SK-N-SH (cell line): ENCODE results near the gene PPP1R27. TPM values are rescaled to one million over a fixed set of nuclear protein-coding genes. Genes with fewer than 3 reads are reported as not detected.

Experiments used
- CTCF ChIA-PET: fragments of 300-600, 350-600 bp; formaldehyde crosslinking; extraction: SDS; loops from one replicate; lab custom pipeline; 2021; lab: Yijun Ruan, JAX
- POLR2A ChIA-PET: fragments of 350-600 bp; sonication (Branson Sonifier 250); formaldehyde crosslinking; extraction: SDS; loops from one replicate; lab custom pipeline; 2020; ENCODE audit warnings: antibody characterized with exemption, inconsistent platforms; lab: Yijun Ruan, JAX
- DNase-seq: peaks from one replicate; pipeline ENCODE4 v3.0.0; 2012
- H2AFZ ChIP-seq: fragments of 200-600 bp; sonication (generic); 2 replicates; pipeline ENCODE4 v1.8.1; 2016; ENCODE audit warnings: antibody characterized with exemption, mild to moderate bottlenecking, low read depth
- H3F3A ChIP-seq: fragments of 200-600 bp; sonication (generic); replicated peaks from 2 replicates; pipeline ENCODE3; 2016; ENCODE audit warnings: antibody characterized with exemption, mild to moderate bottlenecking; ENCODE audit not compliant: insufficient read depth
- H3K27ac ChIP-seq, 2 experiments: fragments of 200-500 bp in 1 of 2; fragments of 200-600 bp in 1 of 2; sonication (Bioruptor generic) in 1 of 2; sonication (generic), shearing (Covaris generic) in 1 of 2; 2 replicates each; pipeline versions ENCODE4 v1.5.1 to v1.6.1; 2014 to 2016; ENCODE audit warnings: low read depth in 2 of 2, inconsistent platforms in 1 of 2, low read length in 1 of 2, mild to moderate bottlenecking in 1 of 2, mixed read lengths in 1 of 2
- H3K27me3 ChIP-seq: fragments of 200-600 bp; sonication (generic), shearing (Covaris generic); 2 replicates; pipeline ENCODE4 v1.6.1; 2016; ENCODE audit warnings: mixed run types; ENCODE audit not compliant: insufficient read depth
- H3K36me3 ChIP-seq, 2 experiments: fragments of 200-500 bp in 1 of 2; fragments of 200-600 bp in 1 of 2; sonication (Bioruptor generic) in 1 of 2; sonication (generic) in 1 of 2; replicated peaks in 1 of 2; 2 replicates each; pipeline versions ENCODE3 to v1.5.1; 2014 to 2016; ENCODE audit warnings: low read length in 1 of 2, mild to moderate bottlenecking in 1 of 2; ENCODE audit not compliant: insufficient read depth in 2 of 2, control insufficient read depth in 1 of 2
- H3K4me1 ChIP-seq, 2 experiments: fragments of 200-500 bp in 1 of 2; fragments of 200-600 bp in 1 of 2; sonication (Bioruptor generic) in 1 of 2; sonication (generic), shearing (Covaris generic) in 1 of 2; 2 replicates each; pipeline versions ENCODE4 v1.5.1 to v1.6.1; 2014 to 2016; ENCODE audit warnings: low read depth in 1 of 2, low read length in 1 of 2, mixed run types in 1 of 2; ENCODE audit not compliant: insufficient read depth in 2 of 2, control insufficient read depth in 1 of 2
- H3K4me2 ChIP-seq: fragments of 200-600 bp; sonication (generic), shearing (Covaris generic); 2 replicates; pipeline ENCODE4 v1.6.1; 2017; ENCODE audit warnings: mixed run types
- H3K4me3 ChIP-seq, 2 experiments: fragments of 200-500 bp in 1 of 2; fragments of 200-600 bp in 1 of 2; sonication (Bioruptor generic) in 1 of 2; sonication (generic), shearing (Covaris generic) in 1 of 2; 2 replicates each; pipeline versions ENCODE4 v1.5.1 to v1.8.1; 2014 to 2016; ENCODE audit warnings: low read depth in 2 of 2, inconsistent platforms in 1 of 2, low read length in 1 of 2, mild to moderate bottlenecking in 1 of 2, mixed read lengths in 1 of 2, moderate library complexity in 1 of 2
- H3K79me2 ChIP-seq: fragments of 200-600 bp; sonication (generic); 2 replicates; pipeline ENCODE4 v1.8.1; 2017; ENCODE audit warnings: mild to moderate bottlenecking; ENCODE audit not compliant: insufficient read depth
- H3K9ac ChIP-seq: fragments of 200-600 bp; sonication (generic); 2 replicates; pipeline ENCODE4 v1.6.1; 2017; ENCODE audit warnings: mixed run types
- H3K9me2 ChIP-seq: fragments of 200-600 bp; sonication (generic); 2 replicates; pipeline ENCODE4 v1.6.1; 2017; ENCODE audit warnings: mixed run types
- H3K9me3 ChIP-seq: fragments of 200-600 bp; sonication (generic); 2 replicates; pipeline ENCODE4 v1.6.1; 2017; ENCODE audit warnings: mixed run types, mild to moderate bottlenecking, moderate library complexity
- H4K20me1 ChIP-seq: fragments of 200-600 bp; sonication (generic); 2 replicates; pipeline ENCODE4 v1.6.1; 2017; ENCODE audit warnings: mild to moderate bottlenecking, mixed run types; ENCODE audit not compliant: insufficient read depth
- CHD2 ChIP-seq: fragments of 150-350 bp; IDR thresholded peaks from 2 replicates; pipeline ENCODE4 v1.6.1; 2018; ENCODE audit warnings: low read length; ENCODE audit not compliant: partially characterized antibody
- FOSL2 ChIP-seq: IDR thresholded peaks from 2 replicates; pipeline ENCODE4 v1.4.0; 2012; ENCODE audit warnings: low read depth, mild to moderate bottlenecking, moderate library complexity, borderline replicate concordance
- FOXM1 ChIP-seq: IDR thresholded peaks from 2 replicates; pipeline ENCODE4 v1.4.0; 2012; ENCODE audit warnings: low read depth, mild to moderate bottlenecking
- GATA2 ChIP-seq: sonication (generic); formaldehyde crosslinking; IDR thresholded peaks from 2 replicates; pipeline ENCODE4 v1.5.0; 2020; ENCODE audit warnings: mild to moderate bottlenecking, missing genetic modification reagents
- MEF2A ChIP-seq: IDR thresholded peaks from 2 replicates; pipeline ENCODE4 v1.4.0; 2012; ENCODE audit warnings: low read depth, borderline replicate concordance
- NFIC ChIP-seq: IDR thresholded peaks from 2 replicates; pipeline ENCODE4 v1.4.0; 2012; ENCODE audit warnings: borderline replicate concordance
- NRF1 ChIP-seq: IDR thresholded peaks from 2 replicates; pipeline ENCODE4 v1.6.1; 2012; ENCODE audit warnings: low read depth, mild to moderate bottlenecking, low read length
- POLR2AphosphoS5 ChIP-seq: IDR thresholded peaks from 2 replicates; pipeline ENCODE4 v1.6.1; 2012; ENCODE audit warnings: low read depth, low read length
- RCOR1 ChIP-seq: fragments of 150-350 bp; IDR thresholded peaks from 2 replicates; pipeline ENCODE4 v1.6.1; 2017; ENCODE audit warnings: antibody characterized with exemption, low read length
- RFX5 ChIP-seq: IDR thresholded peaks from 2 replicates; pipeline ENCODE4 v1.6.1; 2012; ENCODE audit warnings: mild to moderate bottlenecking, improper control_type of control experiment, low read length
- WGBS: methylation state at CpG from one replicate; pipeline ENCODE4 v1.1.6; 2017; ENCODE audit warnings: low lambda C conversion rate; 5-methylcytosine and 5-hydroxymethylcytosine counted together
- polyA plus RNA-seq, 3 experiments: library from polyadenylated mRNA; depleted of rRNA; stranded (reverse); fragments of >200 nt; gene quantifications; 2 replicates each; pipeline ENCODE4 v1.2.3, GENCODE V29; 2012
- TF ChIP-seq, protein P1 (sequence below): IDR thresholded peaks from 2 replicates; pipeline ENCODE4 v1.4.0; 2012; ENCODE audit warnings: low read depth, borderline replicate concordance
- TF ChIP-seq, protein P2 (sequence below): fragments of 150-350 bp; IDR thresholded peaks from 2 replicates; pipeline ENCODE4 v1.6.1; 2016; ENCODE audit warnings: mild to moderate bottlenecking, low read depth, low read length
- TF ChIP-seq, protein P3 (sequence below): IDR thresholded peaks from 2 replicates; pipeline ENCODE4; 2012
- TF ChIP-seq, protein P4 (sequence below): IDR thresholded peaks from 2 replicates; pipeline ENCODE4 v1.4.0; 2012; ENCODE audit warnings: low read depth
- TF ChIP-seq, protein P5 (sequence below): fragments of 200-600 bp; sonication (generic); IDR thresholded peaks from 2 replicates; pipeline ENCODE4 v1.6.1; 2017; ENCODE audit warnings: antibody characterized with exemption, mild to moderate bottlenecking, moderate library complexity
- TF ChIP-seq, protein P6 (sequence below): fragments of 150-350 bp; IDR thresholded peaks from 2 replicates; pipeline ENCODE4 v1.6.1; 2017; ENCODE audit warnings: antibody characterized with exemption, low read length, low read depth, borderline replicate concordance

The PPP1R27 gene
- polyA plus RNA-seq, 1 of the 3 experiments (the other 2 are of a cell fraction): 0.07 TPM

DNA sequence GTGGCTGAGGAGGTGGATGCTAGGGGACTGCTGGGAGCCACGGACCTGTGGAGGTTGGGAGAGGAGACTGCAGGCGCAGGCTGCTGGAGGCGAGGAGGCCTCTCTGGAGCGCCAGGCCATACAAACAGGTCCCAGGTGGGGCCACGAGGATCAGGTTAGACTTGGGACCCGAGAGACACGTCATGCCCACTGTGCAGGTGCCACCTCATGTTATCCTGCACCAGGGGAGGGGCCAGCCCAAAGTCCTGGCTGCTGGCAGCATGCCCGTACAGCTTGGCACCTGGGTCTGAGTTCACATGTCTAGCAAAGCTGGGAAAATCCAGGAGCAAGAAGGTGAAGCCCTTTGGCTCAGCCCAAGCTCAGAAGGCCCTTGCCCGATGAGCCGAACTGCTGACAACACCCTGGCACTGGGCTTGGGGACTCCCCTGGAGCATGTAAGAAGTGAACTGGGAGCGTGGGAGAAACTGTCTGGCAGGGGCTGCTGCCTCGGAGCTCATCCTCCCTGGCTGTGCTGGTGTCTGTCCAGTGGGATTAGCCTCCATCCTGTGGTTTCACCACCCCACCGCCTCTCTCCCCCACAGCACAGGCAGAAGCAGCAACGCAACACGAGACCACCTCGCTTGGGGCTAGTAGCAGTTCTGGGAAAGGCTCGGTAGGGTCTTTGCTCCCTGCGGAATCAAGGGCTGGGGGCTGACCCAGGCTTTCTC is 31.0 kb upstream of the PPP1R27 start:
- H3K9me2 ChIP-seq: no peaks in the 10 kb centered on the region
- WGBS: 85% methylated on average over 13 of the region's 18 CpGs
- no peak overlapping the region for H3K9ac ChIP-seq
- CTCF ChIA-PET: interaction anchor here (0.7 to 5.1 kb wide), 10 partner anchors 14 to 164 kb away, joined by 3 to 32 read pairs (median 4); partner anchors contain the start of genes MAFG and NOTUM
- POLR2A ChIA-PET: interaction anchor here (0.5 to 2.2 kb wide), 15 partner anchors 8 to 245 kb away, joined by 3 to 13 read pairs (median 4); partner anchors contain the start of genes MCRIP1 and SLC25A10
- H3K27ac ChIP-seq: peak overlapping the region; percentile 86 to 95
- peak; percentile 23 for DNase-seq
- peaks cover 80% of the 10 kb centered on the region for H3K79me2 ChIP-seq
- no peak overlapping the region for H2AFZ ChIP-seq
- no peak overlapping the region for H3K4me3 ChIP-seq
- no peak overlapping the region for H3K4me2 ChIP-seq
- H3K27me3 ChIP-seq: no peaks in the 10 kb centered on the region
- H3F3A ChIP-seq: peaks cover 72% of the 10 kb centered on the region
- H4K20me1 ChIP-seq: peaks cover 55% of the 10 kb centered on the region
- peaks cover 38 to 54% of the 10 kb centered on the region in 2 experiments for H3K36me3 ChIP-seq
- H3K9me3 ChIP-seq: no peaks in the 10 kb centered on the region
- TF ChIP-seq, protein P1, sequence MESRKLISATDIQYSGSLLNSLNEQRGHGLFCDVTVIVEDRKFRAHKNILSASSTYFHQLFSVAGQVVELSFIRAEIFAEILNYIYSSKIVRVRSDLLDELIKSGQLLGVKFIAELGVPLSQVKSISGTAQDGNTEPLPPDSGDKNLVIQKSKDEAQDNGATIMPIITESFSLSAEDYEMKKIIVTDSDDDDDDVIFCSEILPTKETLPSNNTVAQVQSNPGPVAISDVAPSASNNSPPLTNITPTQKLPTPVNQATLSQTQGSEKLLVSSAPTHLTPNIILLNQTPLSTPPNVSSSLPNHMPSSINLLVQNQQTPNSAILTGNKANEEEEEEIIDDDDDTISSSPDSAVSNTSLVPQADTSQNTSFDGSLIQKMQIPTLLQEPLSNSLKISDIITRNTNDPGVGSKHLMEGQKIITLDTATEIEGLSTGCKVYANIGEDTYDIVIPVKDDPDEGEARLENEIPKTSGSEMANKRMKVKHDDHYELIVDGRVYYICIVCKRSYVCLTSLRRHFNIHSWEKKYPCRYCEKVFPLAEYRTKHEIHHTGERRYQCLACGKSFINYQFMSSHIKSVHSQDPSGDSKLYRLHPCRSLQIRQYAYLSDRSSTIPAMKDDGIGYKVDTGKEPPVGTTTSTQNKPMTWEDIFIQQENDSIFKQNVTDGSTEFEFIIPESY: no peak; the same call in 1 of the 2 replicates
- TF ChIP-seq FOXM1 (no peak; the same call in 1 of the 2 replicates), GATA2 (CRISPR knock-in tag) (no peak), POLR2AphosphoS5 (peak; percentile 58; the same call in 1 of the 2 replicates), MEF2A (no peak), RFX5 (no peak), CHD2 (no peak), NRF1 (no peak), RCOR1 (no peak), NFIC (peak; percentile 22; the same call in 1 of the 2 replicates), FOSL2 (no peak)
- TF ChIP-seq, protein P2, sequence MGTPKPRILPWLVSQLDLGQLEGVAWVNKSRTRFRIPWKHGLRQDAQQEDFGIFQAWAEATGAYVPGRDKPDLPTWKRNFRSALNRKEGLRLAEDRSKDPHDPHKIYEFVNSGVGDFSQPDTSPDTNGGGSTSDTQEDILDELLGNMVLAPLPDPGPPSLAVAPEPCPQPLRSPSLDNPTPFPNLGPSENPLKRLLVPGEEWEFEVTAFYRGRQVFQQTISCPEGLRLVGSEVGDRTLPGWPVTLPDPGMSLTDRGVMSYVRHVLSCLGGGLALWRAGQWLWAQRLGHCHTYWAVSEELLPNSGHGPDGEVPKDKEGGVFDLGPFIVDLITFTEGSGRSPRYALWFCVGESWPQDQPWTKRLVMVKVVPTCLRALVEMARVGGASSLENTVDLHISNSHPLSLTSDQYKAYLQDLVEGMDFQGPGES: no peak
- TF ChIP-seq, protein P3, sequence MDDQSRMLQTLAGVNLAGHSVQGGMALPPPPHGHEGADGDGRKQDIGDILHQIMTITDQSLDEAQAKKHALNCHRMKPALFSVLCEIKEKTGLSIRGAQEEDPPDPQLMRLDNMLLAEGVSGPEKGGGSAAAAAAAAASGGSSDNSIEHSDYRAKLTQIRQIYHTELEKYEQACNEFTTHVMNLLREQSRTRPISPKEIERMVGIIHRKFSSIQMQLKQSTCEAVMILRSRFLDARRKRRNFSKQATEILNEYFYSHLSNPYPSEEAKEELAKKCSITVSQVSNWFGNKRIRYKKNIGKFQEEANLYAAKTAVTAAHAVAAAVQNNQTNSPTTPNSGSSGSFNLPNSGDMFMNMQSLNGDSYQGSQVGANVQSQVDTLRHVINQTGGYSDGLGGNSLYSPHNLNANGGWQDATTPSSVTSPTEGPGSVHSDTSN: no peak; the same call in 1 of the 2 replicates
- TF ChIP-seq, protein P4, sequence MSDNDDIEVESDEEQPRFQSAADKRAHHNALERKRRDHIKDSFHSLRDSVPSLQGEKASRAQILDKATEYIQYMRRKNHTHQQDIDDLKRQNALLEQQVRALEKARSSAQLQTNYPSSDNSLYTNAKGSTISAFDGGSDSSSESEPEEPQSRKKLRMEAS: no peak
- TF ChIP-seq, protein P5, sequence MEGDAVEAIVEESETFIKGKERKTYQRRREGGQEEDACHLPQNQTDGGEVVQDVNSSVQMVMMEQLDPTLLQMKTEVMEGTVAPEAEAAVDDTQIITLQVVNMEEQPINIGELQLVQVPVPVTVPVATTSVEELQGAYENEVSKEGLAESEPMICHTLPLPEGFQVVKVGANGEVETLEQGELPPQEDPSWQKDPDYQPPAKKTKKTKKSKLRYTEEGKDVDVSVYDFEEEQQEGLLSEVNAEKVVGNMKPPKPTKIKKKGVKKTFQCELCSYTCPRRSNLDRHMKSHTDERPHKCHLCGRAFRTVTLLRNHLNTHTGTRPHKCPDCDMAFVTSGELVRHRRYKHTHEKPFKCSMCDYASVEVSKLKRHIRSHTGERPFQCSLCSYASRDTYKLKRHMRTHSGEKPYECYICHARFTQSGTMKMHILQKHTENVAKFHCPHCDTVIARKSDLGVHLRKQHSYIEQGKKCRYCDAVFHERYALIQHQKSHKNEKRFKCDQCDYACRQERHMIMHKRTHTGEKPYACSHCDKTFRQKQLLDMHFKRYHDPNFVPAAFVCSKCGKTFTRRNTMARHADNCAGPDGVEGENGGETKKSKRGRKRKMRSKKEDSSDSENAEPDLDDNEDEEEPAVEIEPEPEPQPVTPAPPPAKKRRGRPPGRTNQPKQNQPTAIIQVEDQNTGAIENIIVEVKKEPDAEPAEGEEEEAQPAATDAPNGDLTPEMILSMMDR: no peak
- TF ChIP-seq, protein P6, sequence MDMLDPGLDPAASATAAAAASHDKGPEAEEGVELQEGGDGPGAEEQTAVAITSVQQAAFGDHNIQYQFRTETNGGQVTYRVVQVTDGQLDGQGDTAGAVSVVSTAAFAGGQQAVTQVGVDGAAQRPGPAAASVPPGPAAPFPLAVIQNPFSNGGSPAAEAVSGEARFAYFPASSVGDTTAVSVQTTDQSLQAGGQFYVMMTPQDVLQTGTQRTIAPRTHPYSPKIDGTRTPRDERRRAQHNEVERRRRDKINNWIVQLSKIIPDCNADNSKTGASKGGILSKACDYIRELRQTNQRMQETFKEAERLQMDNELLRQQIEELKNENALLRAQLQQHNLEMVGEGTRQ: no peak
- peaks cover 28 to 63% of the 10 kb centered on the region in 2 experiments; a peak in 3 of 4 replicates for H3K4me1 ChIP-seq
